ENCODE results near the gene ATXN7L1.

DNA sequence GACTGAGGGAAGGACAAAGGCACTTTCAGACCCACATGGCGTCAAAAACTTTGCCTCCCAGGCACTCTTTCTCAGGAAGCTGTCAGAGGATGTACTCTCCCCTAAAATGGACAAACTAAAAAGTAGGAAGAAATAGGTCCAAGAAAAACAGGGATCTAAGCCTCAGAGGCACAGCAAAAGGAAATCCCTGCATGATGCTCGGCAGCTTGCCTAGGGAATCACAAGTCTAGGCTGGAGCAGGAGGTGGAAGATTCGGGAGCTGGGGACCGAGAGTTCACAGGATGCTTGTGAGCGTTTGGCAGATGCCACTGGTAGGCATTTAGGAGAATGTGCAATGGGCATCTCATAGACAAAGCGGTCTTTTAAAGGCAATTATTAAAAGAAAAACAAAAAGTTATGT is 60.8 kb downstream of the ATXN7L1 start:
- no peak for TF ChIP-seq POLR2A (IDR thresholded peaks at IDR 0.05)
- TF ChIP-seq EP300 (IDR thresholded peaks at IDR 0.05) = no peak
- no peak for TF ChIP-seq CTCF (IDR thresholded peaks at IDR 0.05)
